Effector memory CD8-positive, alpha-beta T cell (primary cell): Measurements from ENCODE around the gene PPP1R14C.

Experiments used
- ATAC-seq: fragments of 150-1000 bp; cut with Tn5 transposase; replicated peaks from 2 replicates; pipeline ENCODE4 v1.10.0; 2021; ENCODE audit warnings: mild to moderate bottlenecking, moderate library complexity
- DNase-seq, 3 experiments: peaks; one replicate each; pipeline ENCODE4 v3.0.0; 2021
- H3K27ac Mint-ChIP-seq, 2 donors: one replicate each; pipeline ENCODE4 v1.8.0; 2022; ENCODE audit warnings: mild to moderate bottlenecking in 2 of 2, mixed read lengths in 2 of 2, moderate library complexity in 2 of 2
- H3K27me3 Mint-ChIP-seq, 2 donors: one replicate each; pipeline ENCODE4 v1.8.0; 2022; ENCODE audit warnings: mixed read lengths in 2 of 2
- H3K36me3 Mint-ChIP-seq: one replicate; pipeline ENCODE4 v1.8.0; 2022; ENCODE audit warnings: mild to moderate bottlenecking, moderate library complexity, mixed read lengths; ENCODE audit not compliant: insufficient read depth
- H3K4me1 Mint-ChIP-seq, 2 donors: one replicate each; pipeline ENCODE4 v1.8.0; 2022; ENCODE audit warnings: low read depth in 2 of 2, mixed read lengths in 2 of 2
- H3K4me3 Mint-ChIP-seq, 2 donors: one replicate each; pipeline ENCODE4 v1.8.0; 2022; ENCODE audit warnings: mild to moderate bottlenecking in 2 of 2, mixed read lengths in 2 of 2, moderate library complexity in 2 of 2
- H3K9me3 Mint-ChIP-seq, 2 donors: one replicate each; pipeline ENCODE4 v1.8.0; 2022; ENCODE audit warnings: mixed read lengths in 2 of 2

Gene PPP1R14C

DNA sequence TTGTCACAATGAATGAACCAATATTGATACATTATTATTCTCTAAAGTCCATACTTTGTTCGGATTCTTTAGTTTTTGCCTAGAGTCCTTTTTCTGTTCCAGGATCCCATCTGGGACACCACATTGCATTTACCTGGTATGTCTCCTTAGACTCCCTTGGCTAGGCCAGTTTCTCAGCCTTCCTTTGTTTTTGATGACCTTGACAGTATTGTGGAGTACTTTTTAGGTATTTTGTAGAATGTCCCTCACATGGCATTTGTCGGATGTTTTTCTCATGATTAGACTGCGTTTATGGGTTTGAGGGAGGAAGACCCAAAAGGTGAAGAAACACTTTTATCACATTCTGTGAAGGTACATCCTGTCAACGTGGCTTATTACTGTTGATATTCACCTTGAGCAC is 16.9 kb downstream of the PPP1R14C start:
- Mint-ChIP-seq H3K27me3 (peaks cover 14 to 31% of the 10 kb centered on the region in 2 donors), H3K27ac (no peak overlapping the region), H3K36me3 (no peaks in the 10 kb centered on the region), H3K4me1 (peaks cover 13 to 14% of the 10 kb centered on the region in 2 donors), H3K4me3 (no peak overlapping the region), H3K9me3 (no peaks in the 10 kb centered on the region)
- ATAC-seq (no peak), DNase-seq (no peak)

DNA sequence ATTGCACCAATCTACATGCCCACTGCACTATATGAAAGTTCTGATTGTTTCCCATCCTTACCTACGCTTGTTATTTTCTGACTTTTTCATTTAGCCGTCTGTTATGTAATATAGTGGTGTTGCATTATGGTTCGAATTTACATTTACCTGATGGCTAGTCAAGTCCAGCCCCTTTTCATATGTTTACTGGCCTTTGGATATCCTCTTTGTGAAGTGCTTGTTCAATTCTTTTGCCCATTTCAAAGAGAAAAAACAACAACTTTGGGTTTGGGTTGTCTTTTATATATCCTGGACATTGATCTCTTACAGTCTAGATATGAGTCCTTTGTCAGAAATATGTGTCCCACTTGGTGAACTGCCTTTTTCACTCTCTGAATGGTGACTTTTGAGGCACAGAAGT is 21.1 kb downstream of the PPP1R14C start:
- H3K4me3 Mint-ChIP-seq, result no peak overlapping the region
- no peaks in the 10 kb centered on the region for H3K36me3 Mint-ChIP-seq
- DNase-seq (no peak), ATAC-seq (no peak)
- no peaks in the 10 kb centered on the region for H3K9me3 Mint-ChIP-seq
- H3K4me1 Mint-ChIP-seq, result peaks cover 0 to 2% of the 10 kb centered on the region in 2 donors
- H3K27ac Mint-ChIP-seq, result no peak overlapping the region
- H3K27me3 Mint-ChIP-seq, result peaks cover 14 to 37% of the 10 kb centered on the region in 2 donors

DNA sequence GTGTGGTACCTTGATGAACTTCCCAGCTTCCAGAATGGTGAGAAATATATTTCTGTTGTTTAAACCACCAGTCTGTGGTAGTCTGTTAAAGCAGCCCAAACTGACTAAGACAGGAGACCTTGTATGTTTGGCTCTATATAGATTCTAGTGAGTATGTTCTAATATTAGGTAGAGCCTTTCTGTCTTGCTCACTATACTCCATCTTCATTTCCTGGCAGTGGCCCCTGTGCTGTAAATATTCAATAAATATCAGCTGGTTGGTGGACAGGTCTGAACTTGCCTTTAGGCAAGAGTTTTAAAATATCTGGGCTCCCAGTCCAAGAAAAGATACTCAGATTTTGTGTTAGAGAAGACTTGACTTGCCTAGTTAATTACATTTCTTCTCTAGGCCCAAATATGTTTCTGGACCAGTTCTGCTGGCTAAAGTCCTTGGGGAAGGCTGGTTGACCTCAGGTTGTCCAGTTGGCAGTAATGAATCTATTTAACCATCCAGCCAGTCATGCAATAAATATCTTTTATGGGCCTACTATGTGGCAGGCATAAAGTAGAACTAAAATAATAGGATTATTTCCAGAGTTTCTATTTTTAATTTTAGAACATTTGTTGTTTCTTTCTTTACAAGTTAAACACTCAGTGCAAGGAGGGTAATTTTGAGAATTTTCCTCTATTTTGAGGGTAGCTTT is 22.3 kb downstream of the PPP1R14C start:
- Mint-ChIP-seq H3K36me3 (no peaks in the 10 kb centered on the region), H3K4me1 (peaks cover 0 to 5% of the 10 kb centered on the region in 2 donors), H3K9me3 (no peaks in the 10 kb centered on the region), H3K27me3 (peaks cover 14 to 37% of the 10 kb centered on the region in 2 donors), H3K4me3 (no peak overlapping the region), H3K27ac (no peak overlapping the region)
- no peak for ATAC-seq
- DNase-seq, result no peak

DNA sequence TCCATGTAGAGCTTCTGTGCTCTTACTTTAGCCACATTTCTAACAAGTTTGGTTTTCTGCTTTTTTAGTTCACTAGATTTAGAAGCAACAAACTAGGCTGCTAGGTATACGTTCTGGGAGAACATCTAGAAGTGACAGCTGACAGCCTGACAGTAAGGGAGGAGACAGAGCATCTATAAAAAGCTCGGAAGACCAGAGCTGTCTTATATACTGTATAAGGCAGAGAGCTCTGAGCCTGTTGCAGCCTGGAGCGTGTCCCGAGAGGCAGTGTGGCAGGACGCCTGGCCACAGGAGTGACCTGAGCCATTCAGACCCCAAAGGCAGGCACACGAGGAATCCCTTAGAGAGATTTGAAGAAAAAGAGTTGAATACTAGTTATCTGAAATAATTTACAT is 24.6 kb downstream of the PPP1R14C start:
- DNase-seq (no peak), ATAC-seq (no peak)
- H3K27ac Mint-ChIP-seq, result no peak overlapping the region
- no peaks in the 10 kb centered on the region for H3K36me3 Mint-ChIP-seq
- no peaks in the 10 kb centered on the region for H3K9me3 Mint-ChIP-seq
- peaks cover 0 to 10% of the 10 kb centered on the region in 2 donors for H3K4me1 Mint-ChIP-seq
- peaks cover 10 to 22% of the 10 kb centered on the region in 2 donors for H3K27me3 Mint-ChIP-seq
- no peak overlapping the region for H3K4me3 Mint-ChIP-seq

DNA sequence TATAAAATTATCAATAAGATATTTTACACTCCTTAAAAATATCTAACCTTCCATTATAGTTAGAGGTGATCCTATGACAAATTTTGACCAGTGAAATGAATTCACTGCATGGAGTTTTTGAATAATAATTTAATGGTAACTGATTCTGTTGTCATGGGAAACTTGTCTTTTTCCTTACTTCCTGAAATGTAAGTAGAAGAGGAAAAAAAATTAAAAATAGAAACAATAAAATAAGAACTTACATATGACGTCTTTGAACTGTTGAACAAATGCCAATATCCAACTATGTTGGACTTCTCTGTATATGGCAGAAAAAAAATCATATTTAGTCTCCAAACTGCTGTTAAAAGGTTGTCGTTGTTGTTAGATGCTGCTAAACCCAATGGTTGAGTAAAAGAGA is 26.3 kb downstream of the PPP1R14C start:
- Mint-ChIP-seq H3K36me3 (no peaks in the 10 kb centered on the region), H3K4me3 (no peak overlapping the region)

DNA sequence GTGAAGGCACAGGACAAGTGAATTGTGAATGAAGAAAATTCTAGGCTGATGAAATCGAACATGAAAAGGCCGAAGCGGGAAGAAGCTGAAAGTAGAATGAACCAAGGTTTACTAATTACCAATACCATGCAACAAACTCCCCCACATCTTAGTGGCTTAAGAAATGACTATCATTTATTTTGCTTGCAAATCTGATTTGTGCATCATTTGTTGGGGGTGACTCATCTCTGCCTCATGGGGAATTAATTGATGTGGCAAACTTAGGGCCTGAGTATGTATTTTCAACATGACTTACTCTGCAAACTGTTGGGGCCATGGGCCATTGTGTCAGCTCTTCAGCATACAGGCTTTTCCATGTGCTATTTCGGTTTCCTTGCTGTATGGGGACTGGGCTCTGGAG is 26.8 kb downstream of the PPP1R14C start:
- Mint-ChIP-seq H3K27ac (no peak overlapping the region), H3K4me1 (peaks cover 0 to 11% of the 10 kb centered on the region in 2 donors), H3K9me3 (no peaks in the 10 kb centered on the region), H3K27me3 (peaks cover 6% of the 10 kb centered on the region in 2 donors), H3K36me3 (no peaks in the 10 kb centered on the region), H3K4me3 (no peak overlapping the region)
- DNase-seq (no peak), ATAC-seq (no peak)

More for the DNA sequence above, 26.3 kb downstream of the PPP1R14C start:
- Mint-ChIP-seq H3K9me3 (no peaks in the 10 kb centered on the region), H3K27me3 (peaks cover 6% of the 10 kb centered on the region in 2 donors), H3K27ac (no peak overlapping the region), H3K4me1 (peaks cover 0 to 11% of the 10 kb centered on the region in 2 donors)
- DNase-seq (no peak), ATAC-seq (no peak)

DNA sequence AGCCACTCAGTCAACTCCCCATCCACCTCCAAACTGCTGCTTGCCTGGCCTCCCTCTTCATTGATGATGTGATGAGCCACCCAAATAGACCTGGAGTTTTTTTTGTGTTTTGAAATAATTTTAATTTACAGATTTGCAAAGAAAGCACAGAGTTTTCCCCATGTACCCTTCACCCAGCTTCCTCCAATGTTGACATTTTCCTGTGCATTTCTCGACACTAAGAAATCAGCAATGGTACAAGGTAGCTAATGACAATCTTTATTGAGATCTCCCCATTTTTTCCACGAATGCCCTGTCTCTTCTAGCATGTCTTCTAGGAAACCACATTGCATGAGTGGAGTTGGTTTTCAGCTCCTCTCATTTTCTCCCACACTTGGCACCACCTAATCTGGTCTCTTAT is 30.1 kb downstream of the PPP1R14C start:
- no peak overlapping the region for H3K4me3 Mint-ChIP-seq
- H3K4me1 Mint-ChIP-seq, result peaks cover 0 to 11% of the 10 kb centered on the region in 2 donors
- DNase-seq (no peak), ATAC-seq (no peak)
- H3K9me3 Mint-ChIP-seq, result no peaks in the 10 kb centered on the region
- peaks cover 6% of the 10 kb centered on the region in 2 donors for H3K27me3 Mint-ChIP-seq
- no peaks in the 10 kb centered on the region for H3K36me3 Mint-ChIP-seq
- H3K27ac Mint-ChIP-seq, result no peak overlapping the region

DNA sequence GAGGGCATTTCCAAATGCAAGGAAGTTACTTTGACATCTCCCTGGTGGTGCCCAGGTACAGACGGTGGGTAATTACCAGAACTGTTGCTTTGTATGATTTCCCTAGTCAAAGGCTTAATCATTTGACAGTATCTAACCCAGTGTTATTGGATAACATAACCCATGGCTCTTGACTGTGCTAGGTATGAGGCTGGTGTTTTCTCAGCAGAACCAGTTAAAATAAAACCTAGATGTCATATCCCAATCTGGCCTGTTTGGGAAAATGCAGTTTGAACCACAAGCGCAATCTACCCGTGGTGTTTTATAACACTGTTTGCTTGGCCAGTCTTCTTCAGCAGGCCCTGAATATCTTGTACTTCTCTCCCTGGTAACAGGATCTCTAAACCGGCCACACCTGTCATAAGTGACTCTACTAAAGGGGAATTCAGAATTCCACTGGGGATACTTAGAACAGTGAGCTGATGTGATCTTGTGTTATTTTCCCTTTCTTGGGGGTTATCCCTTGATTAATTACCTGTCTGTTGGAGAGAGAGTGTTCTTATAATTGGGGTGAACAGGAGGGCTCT is 32.8 kb downstream of the PPP1R14C start:
- peaks cover 1% of the 10 kb centered on the region for H3K36me3 Mint-ChIP-seq
- DNase-seq (no peak), ATAC-seq (no peak)
- H3K4me1 Mint-ChIP-seq, result peaks cover 3 to 10% of the 10 kb centered on the region in 2 donors
- no peak overlapping the region for H3K27ac Mint-ChIP-seq
- no peaks in the 10 kb centered on the region for H3K9me3 Mint-ChIP-seq
- peaks cover 0 to 6% of the 10 kb centered on the region in 2 donors for H3K27me3 Mint-ChIP-seq
- H3K4me3 Mint-ChIP-seq, result no peak overlapping the region

DNA sequence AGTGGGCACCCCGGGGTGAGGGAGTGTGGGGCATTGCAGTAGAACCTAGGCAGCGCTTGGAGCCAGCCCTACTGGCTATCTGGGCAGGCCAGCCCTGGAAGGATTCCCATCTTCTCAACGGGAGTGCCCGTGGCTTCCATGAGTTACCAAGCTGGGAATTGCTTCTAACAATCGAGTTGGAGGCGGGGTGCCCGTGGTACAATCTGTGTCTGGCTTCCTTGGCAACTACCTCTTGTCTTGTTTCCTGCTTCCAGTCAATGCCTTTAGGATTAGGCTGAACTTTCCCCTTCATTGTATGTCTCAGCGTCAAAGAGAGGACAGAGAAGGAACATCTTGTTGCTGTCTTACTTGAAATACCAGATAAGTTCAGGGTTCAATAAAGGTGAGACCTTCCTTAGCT is 33.3 kb downstream of the PPP1R14C start:
- Mint-ChIP-seq H3K4me3 (no peak overlapping the region), H3K4me1 (peaks cover 3 to 10% of the 10 kb centered on the region in 2 donors), H3K9me3 (no peaks in the 10 kb centered on the region), H3K27me3 (peaks cover 0 to 6% of the 10 kb centered on the region in 2 donors), H3K27ac (no peak overlapping the region), H3K36me3 (peaks cover 2% of the 10 kb centered on the region)
- ATAC-seq, result no peak
- no peak for DNase-seq

DNA sequence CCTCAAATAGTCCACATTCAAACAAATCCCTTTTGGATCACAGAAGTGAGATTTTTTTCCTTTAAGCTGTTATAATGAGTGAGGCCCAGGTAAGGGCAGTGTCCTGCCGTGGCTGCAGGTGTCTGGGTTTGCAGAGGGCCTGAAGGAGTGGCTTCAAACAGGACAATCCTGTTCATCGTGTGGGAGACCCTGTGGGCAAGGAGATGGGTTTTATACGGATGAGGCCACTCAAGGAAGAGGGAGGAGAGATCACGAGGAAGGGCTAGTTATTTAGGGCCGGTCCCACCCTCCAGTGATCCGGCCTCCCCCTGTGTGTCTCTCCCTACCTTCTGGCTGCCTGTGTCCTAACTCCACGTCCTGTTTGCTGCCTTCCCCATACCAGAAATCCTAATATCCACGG is 33.8 kb downstream of the PPP1R14C start:
- peaks cover 3 to 10% of the 10 kb centered on the region in 2 donors for H3K4me1 Mint-ChIP-seq
- DNase-seq (no peak), ATAC-seq (no peak)
- no peak overlapping the region for H3K4me3 Mint-ChIP-seq
- H3K36me3 Mint-ChIP-seq, result peaks cover 2% of the 10 kb centered on the region
- peaks cover 0 to 6% of the 10 kb centered on the region in 2 donors for H3K27me3 Mint-ChIP-seq
- no peaks in the 10 kb centered on the region for H3K9me3 Mint-ChIP-seq
- no peak overlapping the region for H3K27ac Mint-ChIP-seq

DNA sequence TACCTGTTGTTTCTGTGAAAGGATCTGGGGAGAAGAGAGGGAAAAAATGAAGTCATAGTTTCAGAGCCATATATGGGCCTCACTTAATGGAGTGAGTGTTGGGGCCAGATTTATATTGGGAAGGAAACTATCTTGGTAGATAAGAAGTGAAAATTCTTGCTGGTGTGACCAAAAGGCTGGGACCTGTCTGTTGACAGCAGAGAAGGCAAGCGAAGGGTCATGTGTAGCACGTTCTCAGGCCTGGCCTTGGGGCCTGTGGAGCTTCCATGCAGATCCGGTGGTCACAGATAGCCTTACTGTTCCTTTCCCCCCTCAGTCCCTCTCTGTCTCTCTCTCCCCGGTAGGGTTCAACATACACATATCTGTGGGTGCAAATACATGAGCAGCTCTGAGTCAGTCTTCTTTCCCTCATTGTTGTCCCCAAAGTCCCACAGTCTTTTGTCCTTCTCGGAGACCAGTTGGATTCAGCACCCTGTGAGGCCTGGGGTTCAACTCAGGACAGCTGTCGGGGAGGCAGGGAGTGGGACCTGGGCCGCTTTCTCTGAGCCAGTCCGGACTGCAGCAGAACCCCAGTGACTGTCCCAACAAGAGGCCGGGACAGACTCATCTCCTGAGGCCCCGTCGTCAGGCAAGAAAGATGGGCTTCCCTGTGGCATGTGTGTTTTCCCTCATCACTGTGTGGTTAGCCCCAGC is 34.6 kb downstream of the PPP1R14C start:
- no peaks in the 10 kb centered on the region for H3K27me3 Mint-ChIP-seq

DNA sequence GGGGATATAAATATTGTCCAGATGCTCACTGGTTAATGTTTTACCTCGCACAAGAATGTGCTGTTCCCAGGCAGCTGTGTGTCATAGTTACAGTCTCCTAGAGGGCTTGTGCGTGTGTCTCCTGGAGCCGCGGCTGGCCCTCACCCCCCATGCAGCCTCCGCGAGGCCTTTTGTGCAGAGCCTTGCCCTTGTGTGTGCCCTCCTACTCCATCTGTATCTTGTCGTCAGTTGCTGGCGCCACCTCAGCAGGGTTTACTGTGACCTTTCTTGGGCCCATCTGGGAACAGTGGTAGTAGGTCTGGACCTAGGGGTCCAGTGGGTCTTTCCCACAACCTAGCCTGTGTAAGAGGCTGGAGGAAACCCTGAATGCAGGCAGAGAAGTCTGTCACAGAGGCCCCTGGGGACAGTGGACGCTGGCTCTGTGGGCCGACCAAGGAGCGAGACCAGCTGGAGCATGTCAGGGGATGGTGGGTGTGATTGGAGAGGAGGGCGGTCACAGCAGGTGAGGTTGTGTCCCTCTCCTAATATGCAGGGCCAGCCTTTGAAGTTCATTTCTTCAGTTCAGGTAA is 35.2 kb downstream of the PPP1R14C start:
- Mint-ChIP-seq H3K4me1 (peaks cover 3 to 4% of the 10 kb centered on the region in 2 donors), H3K9me3 (no peaks in the 10 kb centered on the region), H3K4me3 (no peak overlapping the region), H3K27me3 (no peaks in the 10 kb centered on the region), H3K27ac (no peak overlapping the region), H3K36me3 (peaks cover 2% of the 10 kb centered on the region)
- no peak for ATAC-seq
- no peak for DNase-seq

More for the DNA sequence above, 34.6 kb downstream of the PPP1R14C start:
- Mint-ChIP-seq H3K27ac (no peak overlapping the region), H3K9me3 (no peaks in the 10 kb centered on the region), H3K36me3 (peaks cover 2% of the 10 kb centered on the region), H3K4me1 (peaks cover 3 to 6% of the 10 kb centered on the region in 2 donors), H3K4me3 (no peak overlapping the region)
- no peak for DNase-seq
- no peak for ATAC-seq

DNA sequence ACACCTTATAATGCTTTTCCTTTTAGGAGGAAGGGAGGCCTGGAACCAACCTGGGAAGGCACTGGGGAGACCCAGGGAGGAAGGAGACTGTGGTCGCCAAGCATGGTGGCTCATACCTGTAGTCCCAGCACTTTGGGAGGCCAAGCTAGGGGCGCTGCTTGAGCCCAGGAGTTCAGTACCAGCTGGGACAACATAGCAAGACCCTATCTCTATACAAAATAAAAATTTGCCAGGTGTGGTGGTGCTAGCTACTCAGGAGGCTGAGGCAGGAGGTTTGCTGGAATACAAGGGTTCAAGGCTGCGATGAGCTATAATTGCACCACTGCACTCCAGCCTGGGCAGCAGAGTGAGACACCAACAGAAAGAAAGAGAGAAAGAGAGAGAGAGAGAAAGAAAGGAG is 36.2 kb downstream of the PPP1R14C start:
- Mint-ChIP-seq H3K27ac (peak overlapping the region in 1 of 2 donors; percentile 19), H3K4me1 (peaks cover 3 to 4% of the 10 kb centered on the region in 2 donors), H3K9me3 (no peaks in the 10 kb centered on the region), H3K36me3 (peaks cover 2% of the 10 kb centered on the region), H3K27me3 (no peaks in the 10 kb centered on the region), H3K4me3 (no peak overlapping the region)
- no peak for ATAC-seq
- DNase-seq, result no peak
